Central memory CD4-positive, alpha-beta T cell (primary cell): ENCODE results near the gene RCAN2.

ENCODE experiments used
- DNase-seq: peaks from one replicate; pipeline ENCODE4 v3.0.0; 2022

RCAN2 gene

DNA sequence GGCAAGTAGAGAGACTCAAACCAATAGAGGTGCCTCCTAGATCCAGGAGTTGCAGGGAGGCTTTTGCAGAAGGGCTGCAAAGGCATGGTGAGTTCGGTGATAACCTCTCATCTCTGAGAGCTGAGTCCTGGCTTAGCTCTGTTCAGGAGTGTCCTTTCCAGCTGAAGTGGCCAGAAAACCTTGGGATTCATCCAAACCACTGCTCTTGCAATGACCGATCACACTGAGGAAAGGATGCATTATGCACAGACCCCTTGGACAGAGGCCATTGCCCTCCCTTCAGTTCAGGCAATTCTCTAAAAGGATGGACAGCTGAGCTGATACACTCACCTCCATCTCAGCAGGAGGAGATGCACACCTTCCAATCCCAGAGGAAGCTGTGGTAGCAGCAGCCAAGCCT, 161.7 kb downstream of the RCAN2 start:
- no peak for DNase-seq

DNA sequence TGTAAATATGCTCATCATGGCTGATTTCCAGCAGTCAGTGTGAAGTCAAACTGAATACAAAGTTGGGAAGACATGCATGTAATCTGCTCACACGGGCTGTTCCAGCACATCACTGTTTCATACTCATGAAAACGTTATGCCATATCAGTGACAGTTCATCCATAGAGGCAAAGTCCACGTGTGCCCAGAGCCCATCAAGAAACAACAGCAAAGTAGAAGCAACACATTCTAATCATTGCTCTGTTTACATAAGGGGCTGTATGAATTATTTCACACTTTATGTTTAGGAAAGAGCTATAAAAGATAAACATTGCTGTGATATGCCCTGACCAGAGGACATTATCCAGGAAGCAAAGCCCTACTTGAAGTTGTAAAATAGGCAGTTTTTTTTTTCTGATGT, 163.5 kb downstream of the RCAN2 start:
- no peak for DNase-seq

GRCh38 chr6:46325561-46326530, 165.4 kb downstream of the RCAN2 start:
- DNase-seq: no peak

DNA sequence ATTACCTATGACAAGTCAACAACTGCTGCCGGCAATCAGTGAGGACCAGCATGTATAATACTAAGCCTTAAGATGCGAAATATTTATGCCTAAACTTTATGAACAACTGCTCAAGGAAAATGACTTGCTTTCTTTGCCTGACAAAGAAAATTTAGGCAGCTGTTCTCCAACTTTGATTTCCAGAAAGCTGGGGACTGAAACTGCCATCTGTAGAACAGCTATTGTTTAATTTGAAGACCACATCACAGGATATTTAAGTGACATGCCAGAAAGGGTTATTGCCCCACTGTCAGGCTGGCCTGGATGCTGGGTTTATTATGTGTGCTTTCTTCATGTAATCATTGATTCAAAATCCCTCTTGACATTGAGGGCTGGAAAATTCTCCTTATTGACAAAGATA, 166.5 kb downstream of the RCAN2 start:
- DNase-seq: no peak

GRCh38 chr6:46323966-46324622, 167.2 kb downstream of the RCAN2 start:
- no peak for DNase-seq

GRCh38 chr6:46323312-46323965, 167.8 kb downstream of the RCAN2 start:
- DNase-seq: no peak

GRCh38 chr6:46320505-46320904, 170.7 kb downstream of the RCAN2 start:
- DNase-seq: no peak

DNA sequence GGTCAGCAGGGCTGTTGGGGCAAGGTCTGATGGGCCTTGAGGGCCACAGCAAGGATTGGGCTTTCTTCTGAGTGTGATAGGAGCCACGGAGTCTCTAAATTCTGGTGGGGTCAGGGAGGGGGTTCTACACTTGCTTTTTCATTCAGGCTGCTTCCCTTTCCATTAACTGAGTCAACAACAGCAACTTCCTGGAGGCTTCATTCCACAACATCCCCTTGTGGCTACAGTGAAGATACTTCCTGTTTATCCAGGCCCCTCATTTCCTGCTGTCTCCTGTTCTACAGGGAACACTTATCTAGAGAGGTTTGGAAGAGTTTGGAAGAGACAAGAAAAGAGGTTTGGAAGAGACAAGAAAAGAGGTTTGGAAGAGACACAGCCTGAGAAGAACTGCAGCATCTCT, 175.7 kb downstream of the RCAN2 start:
- DNase-seq: no peak

- no peak for DNase-seq
These were observed 178.6 kb downstream of the RCAN2 start for GRCh38 chr6:46312654-46313053.

DNA sequence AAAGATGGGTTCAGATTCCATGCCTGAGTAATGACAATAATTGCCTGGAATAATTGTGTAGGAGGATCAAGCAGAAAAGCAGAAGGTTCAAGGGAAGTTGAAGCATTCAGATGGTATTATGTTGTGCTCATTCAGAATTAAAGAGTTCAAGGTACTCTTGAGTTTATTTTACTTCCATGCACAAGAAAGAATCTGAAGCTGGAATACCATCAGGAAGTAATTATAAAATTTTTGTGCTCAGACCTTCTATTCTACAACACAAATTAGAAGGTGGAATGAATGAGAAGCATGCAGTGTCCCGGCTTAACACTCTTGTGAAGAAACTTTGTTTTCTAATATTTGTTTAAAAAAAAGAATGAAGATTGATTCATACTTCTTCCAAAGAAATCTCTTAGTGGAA, 181.1 kb downstream of the RCAN2 start:
- no peak for DNase-seq

DNA sequence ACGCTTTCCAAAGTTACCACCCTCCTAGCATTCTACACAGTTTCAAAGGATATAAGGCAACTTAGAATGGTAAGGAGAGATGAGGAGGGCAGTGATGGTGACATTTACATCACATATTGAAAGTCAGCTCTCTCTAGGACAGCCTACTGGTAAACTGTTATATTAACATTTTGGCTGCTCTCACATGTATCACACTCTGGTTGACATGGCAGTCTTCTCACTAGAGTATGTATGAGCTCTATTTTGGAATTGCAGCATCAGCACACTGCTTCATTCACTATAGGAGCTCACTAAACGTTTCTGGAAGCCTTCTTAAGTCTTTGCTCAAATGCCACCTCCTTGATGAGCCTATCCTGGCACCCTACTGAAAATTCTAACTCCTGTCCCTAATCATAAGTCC, 184.8 kb downstream of the RCAN2 start:
- DNase-seq: no peak

DNA sequence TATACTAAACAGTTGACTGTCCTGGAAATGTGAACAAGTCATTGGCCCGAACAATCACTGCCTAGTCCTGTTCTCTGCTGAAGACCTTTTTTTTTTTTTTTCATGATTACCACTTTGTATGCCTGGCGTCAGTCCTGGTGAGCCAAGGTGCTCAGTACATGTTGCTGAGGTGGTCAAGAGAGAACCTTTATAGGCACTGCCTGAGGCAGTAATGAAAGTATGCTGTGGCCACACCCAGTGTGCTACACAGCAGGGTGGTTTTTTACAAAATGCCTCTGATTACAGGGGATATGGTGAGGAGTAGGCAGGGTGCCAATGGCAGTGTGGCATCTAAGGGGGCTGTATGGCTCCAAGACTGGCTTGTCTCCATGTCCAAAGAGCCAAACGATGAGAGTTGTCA, 185.4 kb downstream of the RCAN2 start:
- DNase-seq: no peak

- DNase-seq: no peak
These were observed 186.0 kb downstream of the RCAN2 start for GRCh38 chr6:46305236-46305635.

DNA sequence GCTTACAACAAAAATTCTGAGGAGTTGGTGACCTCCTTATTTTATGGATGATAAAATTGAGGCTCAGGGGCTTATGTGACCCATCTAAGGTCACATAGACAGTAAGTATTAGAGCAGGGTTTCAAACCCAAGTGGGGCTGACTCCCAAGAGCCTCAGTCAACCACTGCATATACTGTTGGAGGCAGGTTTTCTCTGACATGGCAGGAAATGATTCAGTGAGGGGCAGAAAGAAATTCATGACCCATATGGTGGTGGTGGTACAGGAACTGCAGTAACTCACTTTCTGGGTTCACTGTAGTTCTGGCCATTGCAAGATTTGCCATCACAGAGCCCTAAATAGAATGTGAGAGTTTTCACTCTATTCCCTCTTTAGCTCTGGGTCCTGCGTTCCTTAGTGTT, 188.4 kb downstream of the RCAN2 start:
- no peak for DNase-seq

DNA sequence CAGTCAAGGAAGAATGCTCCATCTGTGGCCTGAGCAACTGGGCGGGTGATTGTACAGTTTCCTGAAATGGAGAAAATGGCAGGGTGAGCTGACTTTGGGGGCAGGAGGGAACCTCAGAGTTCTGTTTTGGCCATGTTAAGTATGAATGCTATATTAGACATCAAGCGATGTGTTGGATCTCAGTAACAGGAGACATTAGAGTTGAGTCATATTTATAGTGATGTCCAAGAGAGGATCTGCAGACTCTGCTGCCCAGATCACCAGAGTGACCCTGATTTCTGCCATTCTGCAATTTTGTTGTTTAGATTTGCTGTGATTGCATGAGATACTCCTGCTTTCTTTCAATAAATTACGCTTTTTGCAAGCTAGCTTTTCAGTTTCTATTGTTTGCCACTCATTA, 189.1 kb downstream of the RCAN2 start:
- no peak for DNase-seq

DNA sequence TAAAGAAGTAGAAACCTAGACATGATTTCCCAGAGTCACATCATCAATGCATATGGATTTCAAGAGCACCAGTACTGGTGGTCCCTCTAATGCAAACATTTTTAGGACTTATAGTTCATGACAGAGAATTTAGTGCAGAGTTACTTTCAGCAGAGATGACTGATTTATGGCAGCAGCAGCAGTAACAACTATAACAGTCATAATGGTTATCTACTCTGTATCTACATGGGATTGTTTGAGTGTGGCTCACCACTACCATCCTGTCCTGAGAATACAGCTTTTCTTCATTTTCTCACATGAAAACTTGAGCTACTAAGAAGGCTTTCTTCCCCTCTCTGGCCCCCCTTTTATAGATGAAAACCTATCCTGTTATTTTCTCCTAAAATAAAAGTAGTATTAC, 192.0 kb downstream of the RCAN2 start:
- DNase-seq: no peak

GRCh38 chr6:46296586-46296985, 194.7 kb downstream of the RCAN2 start:
- DNase-seq: no peak

DNA sequence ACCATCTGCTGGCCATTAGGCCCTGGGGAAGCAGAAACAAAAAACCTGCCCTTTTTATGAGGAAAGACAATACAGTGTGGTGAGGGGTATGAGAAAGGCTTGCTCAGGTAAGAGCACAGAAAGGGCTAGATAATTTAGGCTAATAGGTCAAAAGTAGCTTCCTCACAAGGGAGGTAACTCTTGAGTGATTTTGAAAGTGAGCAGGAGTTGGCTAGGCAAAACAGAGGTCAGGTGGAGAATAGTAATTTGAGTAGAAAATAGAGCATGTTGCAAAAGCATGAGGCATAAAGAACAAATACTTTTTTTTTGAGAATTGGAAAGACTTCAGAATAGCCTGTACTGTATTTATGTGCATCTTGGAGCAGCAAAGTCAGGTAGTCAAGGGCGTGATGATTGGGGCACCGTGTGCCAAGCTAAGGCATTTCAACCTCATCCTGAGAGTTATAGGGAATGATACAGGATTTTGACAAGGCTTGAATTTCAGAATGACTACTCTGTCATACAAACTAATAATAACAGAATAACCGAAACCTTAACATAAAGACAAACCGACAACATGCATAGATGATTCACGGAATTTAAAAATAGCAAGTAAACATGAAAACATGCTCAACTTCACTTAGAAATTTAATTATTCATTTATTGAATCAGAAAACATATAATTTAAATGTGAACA, 197.5 kb downstream of the RCAN2 start:
- no peak for DNase-seq

DNA sequence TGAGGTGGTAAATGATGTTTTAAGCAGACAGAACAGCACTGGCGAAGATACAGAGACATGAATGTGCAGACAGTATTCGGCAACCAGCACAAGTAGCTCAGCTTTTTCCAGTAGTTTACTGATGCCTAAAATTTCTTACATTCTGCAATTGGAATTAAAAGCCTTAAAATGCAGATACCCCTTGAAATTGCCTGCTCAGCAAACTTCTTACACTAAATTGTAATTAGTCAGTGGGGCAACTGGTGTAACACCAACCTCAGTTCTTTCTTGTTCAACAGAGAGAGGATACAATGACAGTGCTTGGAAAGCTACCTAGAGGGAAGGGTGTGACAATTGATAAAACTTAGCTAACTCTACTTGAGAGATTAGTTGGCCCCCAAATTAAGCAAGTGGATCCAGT, 199.4 kb downstream of the RCAN2 start:
- DNase-seq: no peak

GRCh38 chr6:46291275-46291633, 200.0 kb downstream of the RCAN2 start:
- DNase-seq: no peak

DNA sequence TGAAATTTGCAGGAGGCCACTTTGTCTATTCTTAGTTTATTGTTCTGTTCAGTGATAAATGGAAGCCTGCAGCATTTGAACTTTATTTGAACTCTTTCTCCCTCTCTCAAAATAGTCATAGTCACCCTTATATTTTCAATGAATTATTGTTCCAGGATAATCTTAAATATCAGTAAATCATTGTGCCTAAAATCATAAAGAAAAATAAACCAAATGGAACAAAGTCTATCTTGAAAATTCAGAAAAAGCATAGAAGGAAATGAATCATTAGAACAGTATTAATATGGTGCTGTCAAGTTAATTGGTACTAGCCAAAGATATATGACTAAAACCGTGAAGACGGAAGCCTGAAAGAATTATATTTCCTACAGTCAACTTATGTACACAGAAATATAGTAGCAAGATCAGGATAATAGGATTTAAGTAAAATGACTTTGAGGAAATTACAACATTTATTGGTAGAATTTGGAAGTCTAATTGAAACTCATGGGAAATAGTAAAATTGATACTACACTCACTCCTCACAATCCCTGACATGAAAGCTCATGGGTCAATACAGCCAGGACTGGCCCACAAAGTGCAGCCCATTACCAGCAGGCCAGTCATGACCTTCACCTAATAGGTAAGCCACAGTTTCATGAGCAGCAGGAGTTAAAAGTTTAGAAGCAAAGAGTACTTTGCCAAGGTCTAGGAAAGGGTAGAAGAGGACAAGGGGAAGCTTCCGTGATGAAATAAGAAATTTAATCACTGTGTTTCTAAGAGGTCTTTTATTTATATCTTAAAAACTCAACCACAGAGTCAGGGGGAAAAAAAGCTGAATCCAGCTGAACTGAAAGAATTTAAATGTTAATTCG, 200.6 kb downstream of the RCAN2 start:
- DNase-seq: no peak

DNA sequence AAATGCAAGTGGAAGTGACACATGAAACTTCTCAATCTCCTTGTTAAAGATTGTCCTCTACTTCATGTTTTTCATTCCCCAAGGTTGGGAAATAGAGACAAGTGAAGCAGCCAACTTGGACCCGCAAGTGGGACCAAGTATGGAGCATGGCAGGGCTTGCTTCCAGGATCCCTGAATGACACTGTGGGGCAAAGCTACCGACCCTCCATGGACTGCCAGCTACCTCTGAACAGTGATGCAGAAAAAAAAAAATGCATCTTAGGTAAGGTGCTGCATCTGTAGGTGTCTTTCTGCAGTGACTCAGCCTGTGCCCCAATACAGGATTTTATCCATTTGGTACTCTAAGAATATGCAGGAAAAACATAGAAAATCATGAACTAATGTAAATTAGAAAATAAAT, 201.4 kb downstream of the RCAN2 start:
- DNase-seq: no peak
